Measurements from ENCODE around the gene RASGEF1C.

Gene RASGEF1C

GRCh38 chr5:180079702-180080466, 129.1 kb downstream of the RASGEF1C start:
- DNase-seq = no peak

DNA sequence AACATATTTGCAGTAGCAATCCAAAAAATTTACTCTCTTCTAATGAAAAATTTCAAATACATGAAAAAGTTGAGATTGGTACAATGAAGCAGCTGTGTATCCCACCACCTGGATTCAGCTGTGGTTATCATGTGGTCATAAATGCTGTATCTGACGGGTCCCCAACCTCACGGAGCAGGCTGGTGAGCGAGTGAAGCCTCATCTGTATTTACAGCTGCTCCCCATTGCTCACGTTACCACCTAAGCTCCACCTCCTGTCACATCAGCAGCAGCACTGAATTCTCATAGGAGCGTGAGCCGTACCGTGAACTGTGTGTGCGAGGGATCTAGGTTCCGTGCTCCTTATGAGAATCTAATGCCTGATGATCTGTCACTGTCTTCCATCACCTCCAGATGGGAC, 130.7 kb downstream of the RASGEF1C start:
- no peak for DNase-seq

DNA sequence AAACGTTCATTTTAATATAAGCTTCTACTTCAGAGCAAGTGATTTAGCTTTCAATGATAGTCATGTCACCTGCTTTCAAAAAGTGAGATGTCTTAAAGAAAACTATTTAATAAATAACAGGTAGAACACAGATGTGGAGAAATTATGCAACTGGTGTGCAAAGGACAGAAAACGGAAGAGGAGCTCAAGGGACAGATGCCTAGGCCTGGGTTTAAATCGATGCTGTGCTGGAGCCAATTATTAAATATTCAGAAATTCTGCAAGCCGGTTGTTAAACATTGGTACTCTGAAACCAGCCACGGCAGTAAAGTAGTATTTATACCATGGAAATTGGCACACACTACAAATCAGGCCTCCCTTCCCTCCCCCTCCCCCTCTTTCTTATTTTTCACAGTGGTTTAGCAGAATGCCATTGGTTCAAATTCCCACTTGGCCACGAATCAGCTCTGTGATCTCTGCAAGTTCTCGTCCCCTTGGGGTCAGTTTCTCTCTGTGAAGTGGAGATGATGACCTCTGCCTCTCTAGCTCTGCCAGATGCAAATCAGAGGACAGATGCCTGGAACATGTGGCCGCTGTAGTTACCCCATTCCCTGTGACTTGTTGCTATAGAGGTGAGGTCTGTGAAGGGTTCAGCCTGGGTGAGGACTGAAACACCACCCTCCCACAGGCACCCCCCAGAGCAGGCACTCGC, 131.3 kb downstream of the RASGEF1C start:
- no peak for DNase-seq

DNA sequence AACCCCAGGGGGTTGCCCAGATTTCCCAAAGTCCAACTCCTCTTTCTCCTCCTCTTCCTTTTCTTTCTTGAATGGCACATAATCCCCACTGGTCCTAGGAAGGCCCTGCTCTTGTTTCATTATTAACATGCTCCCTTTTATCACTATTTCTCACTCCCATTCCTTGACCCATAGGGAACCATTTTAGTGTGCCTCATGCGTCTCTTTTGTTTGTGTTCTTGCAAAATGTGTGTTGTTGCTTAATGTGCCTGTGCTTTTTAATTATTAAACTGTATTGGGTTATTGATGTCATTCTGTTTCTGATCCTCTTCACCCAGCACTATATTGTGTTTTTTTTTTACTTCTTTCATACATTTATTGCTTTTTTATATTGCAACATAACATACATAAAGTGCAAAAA, 133.3 kb downstream of the RASGEF1C start:
- DNase-seq = no peak

DNA sequence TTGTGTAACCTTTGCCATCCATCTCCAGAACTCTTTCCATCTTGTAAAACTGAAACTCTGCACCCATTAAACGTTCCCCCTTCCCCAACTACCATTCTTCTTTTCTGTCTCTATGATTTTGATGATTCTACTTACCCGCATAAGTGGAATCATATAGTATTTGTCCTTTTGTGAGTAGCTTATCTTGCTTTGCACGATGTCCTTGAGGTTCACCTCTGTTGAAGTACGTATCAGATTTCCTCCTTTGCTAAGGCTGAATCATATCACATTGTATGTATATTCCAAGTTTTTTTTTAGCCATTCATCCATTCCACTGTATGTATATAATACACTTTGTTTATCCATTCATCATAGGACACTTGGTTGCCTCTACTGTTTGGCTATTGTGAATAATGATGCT, 134.5 kb downstream of the RASGEF1C start:
- no peak for DNase-seq

GRCh38 chr5:180072556-180072955, 136.5 kb downstream of the RASGEF1C start:
- DNase-seq = no peak

GRCh38 chr5:180072256-180072548, 136.8 kb downstream of the RASGEF1C start:
- no peak for DNase-seq

GRCh38 chr5:180071531-180072255, 137.3 kb downstream of the RASGEF1C start, which contains the start of gene RNF130:
Gene RNF130 (minus strand): TSS chr5:180071759. CDS start chr5:180071702, 57 bp downstream.
- peak; percentile 41 for DNase-seq

DNA sequence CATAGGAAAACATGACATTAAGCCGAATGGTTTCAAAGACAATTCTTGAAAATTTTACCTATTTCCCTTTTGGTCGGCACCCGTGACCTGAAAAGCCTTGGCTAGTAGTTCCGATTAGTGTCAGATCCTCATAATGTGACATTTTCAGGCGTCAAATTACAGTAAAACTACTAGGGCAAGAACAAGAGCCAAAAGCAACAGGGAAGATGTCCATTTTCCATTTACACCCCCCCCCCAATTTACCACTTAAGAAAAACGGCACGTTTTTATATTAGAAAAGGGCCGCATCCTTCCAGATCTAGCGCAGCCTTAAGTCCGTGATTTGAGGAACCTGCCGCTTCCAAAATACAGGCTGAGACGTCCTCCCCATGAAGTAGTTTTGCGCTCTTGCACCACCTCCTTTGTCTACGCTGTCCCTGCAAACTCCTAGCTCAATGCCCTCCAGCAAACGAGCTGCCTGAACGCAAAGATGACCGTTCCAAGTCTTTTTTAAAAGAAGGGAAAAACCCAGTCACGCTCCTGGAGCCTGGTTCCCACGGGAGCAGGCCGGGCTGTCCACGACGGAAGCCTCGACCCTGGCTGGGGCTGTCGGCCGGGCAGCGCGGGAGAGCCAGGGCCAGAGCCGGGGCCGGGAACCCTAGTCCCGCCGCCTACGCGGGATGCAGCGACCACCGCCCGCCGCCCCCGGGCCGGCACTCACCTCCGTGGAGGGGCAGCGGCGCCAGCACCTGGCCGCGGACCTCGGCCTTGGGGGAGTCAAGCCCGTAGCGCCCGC, 138.1 kb downstream of the RASGEF1C start:
- peak; percentile 29 for DNase-seq

- DNase-seq = no peak
Measured at GRCh38 chr5:180069589-180070247, 139.3 kb downstream of the RASGEF1C start.

DNA sequence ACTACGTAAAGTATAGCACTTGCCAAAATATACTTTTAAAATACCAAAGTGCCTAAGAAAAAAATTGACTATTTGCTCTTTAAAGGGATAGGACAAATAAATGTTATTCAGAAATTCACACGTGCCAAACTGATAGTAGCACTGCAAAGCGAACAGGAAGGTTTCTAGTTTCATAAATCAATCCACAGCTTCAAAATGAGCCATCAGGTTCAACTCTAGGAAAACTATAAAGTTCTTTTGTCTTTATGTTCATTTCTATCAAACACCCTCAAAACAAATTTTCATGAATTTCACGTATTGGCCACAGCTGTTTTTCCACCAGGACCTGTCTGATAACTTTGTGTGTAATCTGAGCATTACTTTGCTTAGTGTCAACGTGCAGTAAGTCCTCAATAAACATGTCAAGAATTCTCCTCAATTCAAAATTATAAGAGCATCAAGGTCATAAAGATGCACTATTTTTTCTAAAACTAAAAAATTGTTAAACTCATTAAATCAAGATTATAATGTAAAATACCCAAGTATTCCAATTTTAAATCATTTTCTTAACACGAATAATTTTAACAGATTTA, 140.4 kb downstream of the RASGEF1C start:
- DNase-seq = no peak

GRCh38 chr5:180067986-180068385, 141.0 kb downstream of the RASGEF1C start:
- DNase-seq = peak; percentile 65

DNA sequence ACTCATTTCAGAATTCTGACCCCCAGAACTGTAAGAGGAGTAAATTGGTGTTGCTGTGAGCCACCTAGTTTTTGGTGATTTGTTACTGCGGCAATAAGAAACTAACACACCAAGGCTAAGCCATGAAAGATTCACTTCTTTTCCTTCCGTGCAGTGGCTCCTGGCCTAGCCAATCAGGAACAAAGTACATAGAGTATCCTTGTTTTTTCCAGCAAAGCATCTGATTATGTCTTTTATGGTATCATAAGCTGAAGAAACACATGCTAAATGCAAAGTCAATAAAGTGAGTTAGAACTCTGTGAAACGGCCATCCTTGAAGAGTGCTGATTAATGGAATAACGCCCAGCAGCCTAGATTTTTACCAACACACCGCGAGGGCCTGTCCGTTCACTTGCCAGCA, 148.8 kb downstream of the RASGEF1C start:
- no peak for DNase-seq

DNA sequence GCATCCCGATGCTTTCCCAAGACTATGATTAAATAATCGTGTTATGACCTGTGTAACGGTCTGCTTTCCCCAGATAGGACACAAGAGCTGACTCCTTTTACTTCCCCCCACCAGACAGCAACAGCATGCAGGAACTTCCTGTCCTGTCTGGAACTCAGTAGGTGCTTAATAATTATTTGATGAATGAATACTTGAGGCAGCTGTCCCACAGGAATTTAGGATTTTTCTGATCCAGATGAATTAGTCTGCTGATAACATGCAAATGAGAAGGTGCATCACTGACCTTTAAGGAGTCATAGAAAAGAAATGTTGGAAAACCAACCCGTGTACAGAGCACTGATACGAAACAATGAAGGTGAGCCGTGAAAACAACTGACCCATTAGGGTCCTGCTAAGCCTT, 149.7 kb downstream of the RASGEF1C start:
- DNase-seq = no peak

DNA sequence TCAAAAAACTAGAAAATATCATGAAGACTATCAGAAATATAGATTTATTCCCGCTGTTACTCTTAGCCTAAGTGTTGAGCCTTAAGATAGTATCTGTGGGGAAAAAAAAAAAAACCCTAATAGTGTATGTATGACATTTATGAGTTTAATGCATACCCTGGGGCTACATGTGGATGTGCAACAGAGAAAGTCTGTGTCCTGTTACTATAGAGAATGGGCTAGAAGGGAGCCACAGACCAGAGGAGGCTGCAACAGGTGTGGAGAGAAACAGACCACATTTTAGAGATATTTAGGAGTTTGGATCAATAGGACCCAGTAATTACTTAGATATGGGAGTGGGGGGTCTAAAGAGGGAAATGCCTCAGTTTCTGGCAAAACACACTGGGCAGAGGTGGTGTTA, 152.9 kb downstream of the RASGEF1C start:
- DNase-seq = no peak

GRCh38 chr5:180054226-180054625, 154.8 kb downstream of the RASGEF1C start:
- no peak for DNase-seq

GRCh38 chr5:180053061-180053602, 155.9 kb downstream of the RASGEF1C start:
- no peak for DNase-seq

DNA sequence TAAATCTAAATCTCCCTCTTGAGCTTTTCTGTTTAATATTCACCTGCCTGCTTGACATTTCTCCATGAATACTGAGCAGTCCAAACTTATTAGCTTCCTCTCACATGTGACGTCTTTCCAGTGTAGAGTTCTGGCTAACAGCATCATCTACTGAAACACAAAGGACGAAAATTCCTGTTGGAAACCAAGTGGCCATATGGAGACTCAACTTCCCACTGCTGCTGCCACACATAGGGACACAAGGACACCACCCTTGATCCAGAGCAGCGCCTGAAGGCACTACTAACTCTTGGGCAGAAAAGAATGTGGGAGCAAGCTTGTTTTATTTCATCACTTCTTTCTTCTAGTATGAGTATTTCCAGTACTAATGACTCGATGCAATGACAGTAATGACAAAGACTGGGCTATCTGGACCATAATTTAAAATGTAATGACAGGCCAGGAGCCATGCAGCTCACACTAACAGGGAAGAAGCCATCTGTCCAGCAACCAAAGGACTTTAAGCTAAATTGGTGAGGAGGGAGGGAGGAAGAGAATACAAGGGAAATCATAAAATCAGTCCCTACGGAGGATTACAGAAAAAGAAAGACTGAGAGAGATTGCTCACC, 156.7 kb downstream of the RASGEF1C start:
- DNase-seq = no peak
